Measurements from ENCODE around the gene TMUB1. TPM values are rescaled to one million over a fixed set of nuclear protein-coding genes. Genes with fewer than 3 reads are reported as not detected.

TMUB1 gene
- total RNA-seq, 1 donor from 2014 or later, result 34.9 TPM

GRCh38 chr7:151104411-151105235 lies 21.3 kb upstream of the TMUB1 start:
- no peak for DNase-seq (ENCODE audit: low read depth)

- no peak for DNase-seq (ENCODE audit: low read depth)
Measured at GRCh38 chr7:151103973-151104372, 20.7 kb upstream of the TMUB1 start.

- no peak for DNase-seq (ENCODE audit: low read depth)
Measured at GRCh38 chr7:151102991-151103390, 19.7 kb upstream of the TMUB1 start.

- no peak for DNase-seq (ENCODE audit: low read depth)
Measured at GRCh38 chr7:151101621-151102396, 18.5 kb upstream of the TMUB1 start.

GRCh38 chr7:151100921-151101320 lies 17.6 kb upstream of the TMUB1 start:
- DNase-seq (ENCODE audit: low read depth), result no peak

- DNase-seq (ENCODE audit: low read depth), result no peak
Measured at GRCh38 chr7:151099486-151100211, 16.4 kb upstream of the TMUB1 start.

- no peak for DNase-seq (ENCODE audit: low read depth)
Measured at GRCh38 chr7:151095828-151096475, 12.7 kb upstream of the TMUB1 start.

- no peak for DNase-seq (ENCODE audit: low read depth)
Measured at GRCh38 chr7:151095123-151095797, 12.0 kb upstream of the TMUB1 start.

GRCh38 chr7:151094675-151095074 lies 11.4 kb upstream of the TMUB1 start:
- peak; percentile 51 for DNase-seq (ENCODE audit: low read depth)

- no peak for DNase-seq (ENCODE audit: low read depth)
Measured at GRCh38 chr7:151093748-151094147, 10.5 kb upstream of the TMUB1 start.

GRCh38 chr7:151091988-151092387 lies 8.7 kb upstream of the TMUB1 start:
- no peak for DNase-seq (ENCODE audit: low read depth)

GRCh38 chr7:151091431-151091830 lies 8.1 kb upstream of the TMUB1 start:
- no peak for DNase-seq (ENCODE audit: low read depth)

- DNase-seq (ENCODE audit: low read depth), result no peak
Measured at GRCh38 chr7:151091003-151091402, 7.7 kb upstream of the TMUB1 start.

GRCh38 chr7:151089893-151090730 lies 6.8 kb upstream of the TMUB1 start:
- DNase-seq (ENCODE audit: low read depth), result no peak

GRCh38 chr7:151088856-151089699 lies 5.8 kb upstream of the TMUB1 start:
- DNase-seq (ENCODE audit: low read depth), result peak; percentile 45

GRCh38 chr7:151088019-151088855 lies 4.9 kb upstream of the TMUB1 start:
- no peak for DNase-seq (ENCODE audit: low read depth)

GRCh38 chr7:151087245-151088018 lies 4.1 kb upstream of the TMUB1 start:
- DNase-seq (ENCODE audit: low read depth), result no peak

GRCh38 chr7:151086802-151087244 lies 3.5 kb upstream of the TMUB1 start:
- no peak for DNase-seq (ENCODE audit: low read depth)

Measured in renal cortical epithelial cell (primary cell).